Liver (tissue), 9 donors: ENCODE results near the gene ZNF487. TPM values are rescaled to one million over a fixed set of nuclear protein-coding genes. Genes with fewer than 3 reads are reported as not detected.

Experiments used
- DNase-seq: peaks from one replicate; pipeline ENCODE4 v3.0.0-alpha.2; 2017; ENCODE audit warnings: low spot score
- H3K27ac ChIP-seq, 2 donors: one replicate each; pipeline ENCODE4 v1.7.0; 2013; ENCODE audit warnings: inconsistent platforms in 2 of 2, low read length in 2 of 2, control low read depth in 1 of 2, low read depth in 1 of 2, mild to moderate bottlenecking in 1 of 2
- H3K27me3 ChIP-seq, 4 donors: one replicate each; pipeline versions ENCODE4 v1.6.1 to v1.7.0; 2013; ENCODE audit warnings: low read length in 3 of 4, inconsistent platforms in 1 of 4, mild to moderate bottlenecking in 1 of 4, moderate library complexity in 1 of 4; ENCODE audit not compliant: control insufficient read depth in 4 of 4, insufficient read depth in 4 of 4
- H3K36me3 ChIP-seq, 4 donors: one replicate each; pipeline versions ENCODE4 v1.6.1 to v1.7.0; 2013; ENCODE audit warnings: low read length in 3 of 4, mild to moderate bottlenecking in 3 of 4, low read depth in 1 of 4, moderate library complexity in 1 of 4; ENCODE audit not compliant: control insufficient read depth in 4 of 4, insufficient read depth in 3 of 4
- H3K4me1 ChIP-seq, 4 donors: one replicate each; pipeline versions ENCODE4 v1.6.1 to v1.7.0; 2013; ENCODE audit warnings: low read length in 3 of 4, mild to moderate bottlenecking in 3 of 4, moderate library complexity in 1 of 4; ENCODE audit not compliant: control insufficient read depth in 4 of 4, insufficient read depth in 4 of 4
- H3K4me3 ChIP-seq, 3 donors: one replicate each; pipeline versions ENCODE4 v1.6.1 to v1.7.0; 2013; ENCODE audit warnings: low read length in 3 of 3, control low read depth in 1 of 3, low read depth in 1 of 3, mild to moderate bottlenecking in 1 of 3
- H3K9ac ChIP-seq, 2 donors: one replicate each; pipeline ENCODE4 v1.7.0; 2013; ENCODE audit warnings: low read length in 2 of 2, mild to moderate bottlenecking in 2 of 2, moderate library complexity in 2 of 2, control low read depth in 1 of 2, low read depth in 1 of 2
- H3K9me3 ChIP-seq, 4 donors: one replicate each; pipeline versions ENCODE4 v1.6.1 to v1.7.0; 2013; ENCODE audit warnings: low read length in 3 of 4; ENCODE audit not compliant: control insufficient read depth in 4 of 4
- ATF3 ChIP-seq: IDR thresholded peaks from 2 replicates; pipeline ENCODE4 v1.6.1; 2016; ENCODE audit warnings: antibody characterized with exemption
- EGR1 ChIP-seq, 2 donors: IDR thresholded peaks; 2 replicates each; pipeline ENCODE4 v1.6.1; 2016 to 2018; ENCODE audit warnings: antibody characterized with exemption in 2 of 2, low read depth in 2 of 2
- FOXA2 ChIP-seq: IDR thresholded peaks from 2 replicates; pipeline ENCODE4 v1.6.1; 2016; ENCODE audit warnings: antibody characterized with exemption
- GABPA ChIP-seq, 2 donors: IDR thresholded peaks in 1 of 2; conservative IDR thresholded peaks in 1 of 2; 2 replicates each; pipeline ENCODE4 v1.6.1; 2016; ENCODE audit warnings: antibody characterized with exemption in 2 of 2, mild to moderate bottlenecking in 1 of 2, moderate library complexity in 1 of 2
- HNF4A ChIP-seq, 2 donors: conservative IDR thresholded peaks; 2 replicates each; pipeline ENCODE4 v1.6.1; 2016; ENCODE audit warnings: antibody characterized with exemption in 2 of 2, mild to moderate bottlenecking in 2 of 2
- JUND ChIP-seq, 2 donors: IDR thresholded peaks; 2 replicates each; pipeline ENCODE4 v1.6.1; 2016; ENCODE audit warnings: antibody characterized with exemption in 2 of 2
- MAX ChIP-seq: IDR thresholded peaks from 2 replicates; pipeline ENCODE4 v1.6.1; 2016; ENCODE audit warnings: antibody characterized with exemption
- NR2F2 ChIP-seq: IDR thresholded peaks from 2 replicates; pipeline ENCODE4 v1.6.1; 2016; ENCODE audit warnings: antibody characterized with exemption
- RAD21 ChIP-seq, 2 donors: IDR thresholded peaks; 2 replicates each; pipeline ENCODE4 v1.6.1; 2016; ENCODE audit warnings: antibody characterized with exemption in 2 of 2, mild to moderate bottlenecking in 2 of 2
- RXRA ChIP-seq, 2 donors: IDR thresholded peaks; 2 replicates each; pipeline ENCODE4 v1.6.1; 2017 to 2018; ENCODE audit warnings: antibody characterized with exemption in 2 of 2, mild to moderate bottlenecking in 1 of 2
- SP1 ChIP-seq: IDR thresholded peaks from 2 replicates; pipeline ENCODE4 v1.6.1; 2018; ENCODE audit warnings: antibody characterized with exemption, mild to moderate bottlenecking
- TAF1 ChIP-seq: conservative IDR thresholded peaks from 2 replicates; pipeline ENCODE4 v1.6.1; 2016; ENCODE audit warnings: antibody characterized with exemption, mild to moderate bottlenecking
- YY1 ChIP-seq: IDR thresholded peaks from 2 replicates; pipeline ENCODE4 v1.6.1; 2016; ENCODE audit warnings: antibody characterized with exemption, mild to moderate bottlenecking
- ZBTB33 ChIP-seq: IDR thresholded peaks from 2 replicates; pipeline ENCODE4 v1.6.1; 2016; ENCODE audit warnings: antibody characterized with exemption
- WGBS: extraction: QIAGEN DNeasy Blood & Tissue Kit; methylation state at CpG from one replicate; pipeline ENCODE4 v1.1.7; 2013; 5-methylcytosine and 5-hydroxymethylcytosine counted together
- polyA plus RNA-seq, 2 donors: library from polyadenylated mRNA; stranded (reverse) in 1 of 2; unstranded in 1 of 2; fragments of 200-250 nt in 1 of 2; fragments of >200 nt in 1 of 2; fragmentation: Nextera tagmentation in 1 of 2; extraction: Ambion mirVana in 1 of 2; gene quantifications; one replicate each; pipeline versions ENCODE4 v1.2.1 to v1.2.3, GENCODE V29; 2013 to 2015
- total RNA-seq, 2 donors: library from RNA; depleted of rRNA; stranded (reverse); fragments of >200 nt; gene quantifications; one replicate each; pipeline ENCODE4 v1.2.3, GENCODE V29; 2014
- donor health status: healthy.
- donor health status: healthy.
- donor health status: healthy.
- donor health status: healthy.
- donor health status: healthy.

The ZNF487 gene
- total and polyA plus RNA-seq, 4 donors, result 1.3 to 4.8 (median 1.9) TPM

GRCh38 chr10:43471935-43472720, 35.2 kb downstream of the ZNF487 start:
- peaks cover 0 to 8% (median under 1%) of the 10 kb centered on the region in 4 donors for H3K4me1 ChIP-seq
- no peak overlapping the region for H3K4me3 ChIP-seq
- no peak overlapping the region for H3K27ac ChIP-seq
- H3K27me3 ChIP-seq, result no peaks in the 10 kb centered on the region
- WGBS, result 79% methylated on average over 3 of the region's 3 CpGs
- no peak overlapping the region for H3K9ac ChIP-seq
- DNase-seq, result no peak
- TF ChIP-seq TAF1, result no peak
- peak in 1 of 2 donors; percentile 16 for TF ChIP-seq HNF4A (conservative IDR thresholded peaks at IDR 0.05)
- peaks cover 0 to 2% (median 1%) of the 10 kb centered on the region in 4 donors for H3K36me3 ChIP-seq
- no peaks in the 10 kb centered on the region for H3K9me3 ChIP-seq

- H3K4me3 ChIP-seq, result no peak overlapping the region
- H3K36me3 ChIP-seq, result peaks cover 0 to 19% (median 8%) of the 10 kb centered on the region in 4 donors
- no peaks in the 10 kb centered on the region for H3K27me3 ChIP-seq
- no peaks in the 10 kb centered on the region for H3K4me1 ChIP-seq
- TF ChIP-seq SP1 (no peak), YY1 (no peak), MAX (no peak), GABPA (IDR thresholded peaks at IDR 0.05 in 1 of 2, conservative IDR thresholded peaks at IDR 0.05 in 1 of 2) (no peak), NR2F2 (no peak), TAF1 (no peak), HNF4A (conservative IDR thresholded peaks at IDR 0.05) (no peak), RXRA (IDR thresholded peaks at IDR 0.05) (no peak), FOXA2 (no peak), RAD21 (IDR thresholded peaks at IDR 0.05) (no peak), EGR1 (IDR thresholded peaks at IDR 0.05; ENCODE audit: low read depth in 2 of 2) (no peak)
- H3K9me3 ChIP-seq, result peaks cover 12 to 27% (median 22%) of the 10 kb centered on the region in 4 donors
- H3K27ac ChIP-seq, result no peak overlapping the region
- H3K9ac ChIP-seq, result no peak overlapping the region
- DNase-seq, result no peak
These were observed 42.4 kb downstream of the ZNF487 start for GRCh38 chr10:43479275-43479674.

- Histone ChIP-seq H3K27ac (no peak overlapping the region), H3K36me3 (peaks cover 0 to 16% (median 7%) of the 10 kb centered on the region in 4 donors), H3K4me1 (no peaks in the 10 kb centered on the region), H3K4me3 (peak overlapping the region in 2 of 3 donors; percentile 8 to 54), H3K9me3 (peaks cover 12 to 36% (median 29%) of the 10 kb centered on the region in 4 donors), H3K27me3 (no peaks in the 10 kb centered on the region), H3K9ac (no peak overlapping the region)
- no peak for TF ChIP-seq GABPA (IDR thresholded peaks at IDR 0.05 in 1 of 2, conservative IDR thresholded peaks at IDR 0.05 in 1 of 2)
- no peak for TF ChIP-seq YY1
- no peak for TF ChIP-seq FOXA2
- no peak for TF ChIP-seq MAX
- TF ChIP-seq SP1, result no peak
- TF ChIP-seq NR2F2, result no peak
- TF ChIP-seq JUND (IDR thresholded peaks at IDR 0.05), result no peak
- no peak for TF ChIP-seq ATF3
- TF ChIP-seq EGR1 (IDR thresholded peaks at IDR 0.05; ENCODE audit: low read depth in 2 of 2), result no peak
- no peak for TF ChIP-seq TAF1
- no peak for TF ChIP-seq ZBTB33
- WGBS, result 93% methylated on average over 2 of the region's 2 CpGs
- DNase-seq, result no peak
These were observed 45.6 kb downstream of the ZNF487 start for GRCh38 chr10:43482319-43483078.
